ENCODE measurements around the gene KIF4A.
A peak's percentile ranks its signal among the peaks of the same experiment; 100 is the strongest.

The KIF4A gene

DNA sequence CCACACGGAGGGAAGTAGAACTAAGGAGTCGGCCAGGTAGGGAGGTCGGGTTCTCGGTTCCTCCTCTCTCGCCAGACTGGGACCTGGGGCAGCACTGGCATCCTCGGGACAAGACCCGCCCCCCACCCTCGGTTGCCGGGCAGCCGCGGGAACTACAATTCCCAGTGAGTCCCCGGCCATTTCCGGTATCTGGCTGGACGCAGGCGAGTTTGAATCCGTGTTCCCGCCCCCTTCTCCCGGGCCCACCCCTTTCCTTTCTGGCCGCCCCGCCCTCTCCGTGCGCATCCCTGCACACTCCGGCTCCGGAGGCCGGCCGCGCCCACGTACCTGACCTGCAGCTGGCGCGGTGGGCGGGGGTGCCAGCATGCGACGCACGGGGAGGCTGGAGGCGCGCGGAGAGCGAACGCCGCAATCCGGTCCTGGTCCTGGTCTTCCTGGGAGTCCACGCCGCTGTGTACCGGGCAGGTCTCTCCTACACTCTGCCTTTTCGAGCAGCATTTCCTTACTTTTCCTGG is 144.5 kb downstream of the KIF4A start:
- DNase-seq: peak; percentile 37 to 63 (median 43)
- no peaks in the 10 kb centered on the region for H3K27me3 ChIP-seq (replicated peaks; ENCODE audit: control insufficient read depth, insufficient read depth, low read length, poor library complexity, severe bottlenecking)
- no peaks in the 10 kb centered on the region for H3K9me3 ChIP-seq (ENCODE audit: control insufficient read depth, low read length)
- no peaks in the 10 kb centered on the region for H3K4me1 ChIP-seq (ENCODE audit: control insufficient read depth, insufficient read depth, low read length, poor library complexity, severe bottlenecking)
- H3K36me3 ChIP-seq (ENCODE audit: control insufficient read depth, insufficient read depth, low read length): no peaks in the 10 kb centered on the region
- peak overlapping the region; percentile 47 for H3K27ac ChIP-seq (ENCODE audit: insufficient read depth, low read length, poor library complexity, severe bottlenecking)
- peak overlapping the region; percentile 65 for H3K4me3 ChIP-seq (ENCODE audit: insufficient read depth, low read depth, low read length, poor library complexity, severe bottlenecking)

DNA sequence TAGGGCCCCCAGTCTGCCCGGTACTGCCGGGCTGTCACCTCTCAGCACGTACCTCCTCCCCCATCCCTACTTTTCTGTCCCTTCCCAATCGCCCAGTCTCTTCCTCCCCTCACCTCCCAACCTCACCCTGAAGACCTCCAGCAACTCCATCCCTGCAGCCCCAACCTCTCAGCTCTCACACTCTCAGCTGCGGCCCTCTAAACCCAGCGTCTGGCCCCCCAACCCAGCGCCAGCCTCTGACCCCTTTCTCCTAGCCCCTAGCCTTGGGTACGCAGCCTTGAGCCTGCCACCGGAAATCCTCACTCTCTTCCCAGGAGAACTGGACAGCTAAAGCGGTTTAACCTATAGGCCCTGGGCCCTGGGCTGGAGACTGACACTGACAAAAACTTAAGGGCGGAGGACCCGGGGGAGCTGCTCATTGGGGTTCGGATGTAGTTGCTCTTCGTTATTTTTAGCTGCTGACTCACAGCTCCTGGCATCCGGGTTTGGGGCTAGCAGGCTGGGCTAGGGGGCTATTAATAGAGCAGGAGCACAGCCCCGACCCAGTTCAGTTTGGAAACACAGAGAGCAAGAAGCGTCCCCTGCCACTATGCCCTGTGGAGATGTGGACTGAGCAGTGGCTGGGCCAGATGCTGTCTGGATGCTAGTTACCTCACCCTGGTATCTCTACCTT is 145.1 kb downstream of the KIF4A start:
- Histone ChIP-seq H3K27ac (ENCODE audit: insufficient read depth, low read length, poor library complexity, severe bottlenecking) (no peak overlapping the region), H3K27me3 (replicated peaks; ENCODE audit: control insufficient read depth, insufficient read depth, low read length, poor library complexity, severe bottlenecking) (no peaks in the 10 kb centered on the region), H3K9me3 (ENCODE audit: control insufficient read depth, low read length) (no peaks in the 10 kb centered on the region), H3K4me1 (ENCODE audit: control insufficient read depth, insufficient read depth, low read length, poor library complexity, severe bottlenecking) (no peaks in the 10 kb centered on the region), H3K36me3 (ENCODE audit: control insufficient read depth, insufficient read depth, low read length) (no peaks in the 10 kb centered on the region), H3K4me3 (ENCODE audit: insufficient read depth, low read depth, low read length, poor library complexity, severe bottlenecking) (peak overlapping the region; percentile 65)
- no peak for DNase-seq

DNA sequence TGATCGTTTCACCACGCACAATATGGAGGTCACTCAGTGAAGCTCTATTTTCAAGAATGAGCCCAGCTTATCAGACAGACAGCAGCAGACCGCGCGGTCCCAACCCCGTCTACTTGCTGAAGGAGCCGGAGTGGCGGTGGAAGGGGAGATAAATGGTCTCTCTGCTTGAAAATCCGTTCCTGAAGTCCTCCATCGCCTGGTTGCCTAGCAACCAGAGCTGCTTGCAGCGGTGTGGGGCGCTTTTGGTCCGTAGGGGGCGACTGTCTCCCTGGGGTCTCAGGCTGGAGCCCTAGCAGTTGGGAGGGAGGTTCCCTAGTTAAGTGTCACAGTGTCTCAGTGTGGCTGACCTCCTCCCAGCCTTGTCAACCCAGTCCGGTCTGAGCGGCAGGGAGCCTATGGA is 146.4 kb downstream of the KIF4A start:
- Histone ChIP-seq H3K4me1 (ENCODE audit: control insufficient read depth, insufficient read depth, low read length, poor library complexity, severe bottlenecking) (no peaks in the 10 kb centered on the region), H3K36me3 (ENCODE audit: control insufficient read depth, insufficient read depth, low read length) (no peaks in the 10 kb centered on the region), H3K4me3 (ENCODE audit: insufficient read depth, low read depth, low read length, poor library complexity, severe bottlenecking) (no peak overlapping the region), H3K27ac (ENCODE audit: insufficient read depth, low read length, poor library complexity, severe bottlenecking) (no peak overlapping the region), H3K9me3 (ENCODE audit: control insufficient read depth, low read length) (no peaks in the 10 kb centered on the region), H3K27me3 (replicated peaks; ENCODE audit: control insufficient read depth, insufficient read depth, low read length, poor library complexity, severe bottlenecking) (no peaks in the 10 kb centered on the region)
- no peak for DNase-seq

DNA sequence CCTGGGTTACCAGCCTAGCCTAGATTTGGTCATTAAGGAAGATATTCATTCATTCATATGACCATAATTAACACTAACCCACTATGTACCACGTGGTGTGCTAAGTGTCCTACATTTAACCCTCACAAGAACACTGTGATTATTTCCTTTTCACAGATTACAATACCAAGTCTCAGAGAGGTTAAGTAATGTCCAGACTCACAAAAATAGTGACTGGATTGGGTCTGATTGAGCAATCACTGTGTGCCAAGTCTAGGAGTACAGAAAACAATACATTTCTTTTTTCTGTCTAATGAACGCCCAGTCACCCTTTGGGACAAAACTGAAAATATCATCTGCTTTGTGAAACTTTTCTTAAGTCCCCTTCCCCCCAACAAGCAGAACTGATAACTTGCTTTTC is 147.1 kb downstream of the KIF4A start:
- no peak overlapping the region for H3K4me3 ChIP-seq (ENCODE audit: insufficient read depth, low read depth, low read length, poor library complexity, severe bottlenecking)
- no peak for DNase-seq
- H3K27me3 ChIP-seq (replicated peaks; ENCODE audit: control insufficient read depth, insufficient read depth, low read length, poor library complexity, severe bottlenecking): no peaks in the 10 kb centered on the region
- no peaks in the 10 kb centered on the region for H3K4me1 ChIP-seq (ENCODE audit: control insufficient read depth, insufficient read depth, low read length, poor library complexity, severe bottlenecking)
- no peaks in the 10 kb centered on the region for H3K36me3 ChIP-seq (ENCODE audit: control insufficient read depth, insufficient read depth, low read length)
- no peak overlapping the region for H3K27ac ChIP-seq (ENCODE audit: insufficient read depth, low read length, poor library complexity, severe bottlenecking)
- H3K9me3 ChIP-seq (ENCODE audit: control insufficient read depth, low read length): no peaks in the 10 kb centered on the region

DNA sequence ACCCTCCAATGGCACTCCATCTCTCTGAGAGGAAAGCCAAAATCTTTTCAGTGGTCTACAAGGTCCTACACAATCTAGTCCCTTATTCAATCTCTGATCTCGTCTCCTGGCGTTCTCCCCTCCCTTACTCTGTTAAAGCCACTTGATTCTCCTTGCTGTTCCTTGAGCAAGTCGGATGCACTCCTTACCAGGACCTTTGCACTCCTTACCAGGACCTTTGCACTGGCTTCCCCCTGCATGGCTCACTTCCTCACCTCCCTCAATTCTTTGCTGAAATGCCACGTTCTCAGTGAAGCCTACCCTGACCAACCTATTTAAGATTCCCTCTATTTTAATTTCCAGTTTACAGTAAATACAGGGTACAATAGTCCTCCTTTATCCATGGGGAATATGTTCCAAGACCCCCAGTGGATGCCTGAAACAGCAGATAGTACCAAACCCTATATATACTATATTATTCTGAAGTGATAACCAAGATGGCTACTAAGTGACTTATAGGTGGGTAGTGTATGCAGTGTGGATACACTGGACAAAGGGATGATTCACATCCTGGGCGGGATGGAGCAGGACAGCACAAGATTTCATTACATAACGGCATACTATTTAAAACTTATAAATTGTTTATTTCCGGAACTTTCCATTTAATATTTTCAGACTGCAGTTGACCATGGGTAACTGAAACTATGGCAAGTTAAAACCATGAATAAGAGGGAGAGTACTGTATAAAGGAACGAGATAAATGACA is 148.2 kb downstream of the KIF4A start:
- no peak overlapping the region for H3K27ac ChIP-seq (ENCODE audit: insufficient read depth, low read length, poor library complexity, severe bottlenecking)

DNA sequence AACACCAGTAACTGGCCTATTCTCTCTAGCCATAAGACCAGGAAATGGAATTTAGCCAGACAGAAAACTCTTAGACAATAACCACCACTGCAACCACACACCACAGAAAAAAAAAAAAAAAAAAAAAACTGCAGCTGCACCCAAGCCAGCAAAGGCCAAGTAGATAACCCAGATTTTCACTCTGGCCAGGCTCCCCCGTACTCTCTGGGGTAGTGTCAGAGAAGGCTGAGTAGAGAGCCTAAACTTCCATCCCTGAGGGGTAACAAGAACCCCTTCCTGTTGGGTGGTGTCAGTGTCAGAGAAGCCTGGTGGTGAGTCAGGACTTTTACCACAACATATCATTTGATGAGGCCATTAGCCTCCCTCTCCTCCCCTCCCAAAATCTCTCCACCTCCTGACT is 149.1 kb downstream of the KIF4A start:
- H3K4me3 ChIP-seq (ENCODE audit: insufficient read depth, low read depth, low read length, poor library complexity, severe bottlenecking): no peak overlapping the region
- no peaks in the 10 kb centered on the region for H3K9me3 ChIP-seq (ENCODE audit: control insufficient read depth, low read length)
- H3K27ac ChIP-seq (ENCODE audit: insufficient read depth, low read length, poor library complexity, severe bottlenecking): no peak overlapping the region
- H3K4me1 ChIP-seq (ENCODE audit: control insufficient read depth, insufficient read depth, low read length, poor library complexity, severe bottlenecking): no peaks in the 10 kb centered on the region
- H3K36me3 ChIP-seq (ENCODE audit: control insufficient read depth, insufficient read depth, low read length): no peaks in the 10 kb centered on the region
- no peak for DNase-seq
- H3K27me3 ChIP-seq (replicated peaks; ENCODE audit: control insufficient read depth, insufficient read depth, low read length, poor library complexity, severe bottlenecking): no peaks in the 10 kb centered on the region

More for the DNA sequence above, 148.2 kb downstream of the KIF4A start:
- Histone ChIP-seq H3K27me3 (replicated peaks; ENCODE audit: control insufficient read depth, insufficient read depth, low read length, poor library complexity, severe bottlenecking) (no peaks in the 10 kb centered on the region), H3K4me3 (ENCODE audit: insufficient read depth, low read depth, low read length, poor library complexity, severe bottlenecking) (no peak overlapping the region), H3K4me1 (ENCODE audit: control insufficient read depth, insufficient read depth, low read length, poor library complexity, severe bottlenecking) (no peaks in the 10 kb centered on the region), H3K36me3 (ENCODE audit: control insufficient read depth, insufficient read depth, low read length) (no peaks in the 10 kb centered on the region), H3K9me3 (ENCODE audit: control insufficient read depth, low read length) (no peaks in the 10 kb centered on the region)
- DNase-seq: no peak

DNA sequence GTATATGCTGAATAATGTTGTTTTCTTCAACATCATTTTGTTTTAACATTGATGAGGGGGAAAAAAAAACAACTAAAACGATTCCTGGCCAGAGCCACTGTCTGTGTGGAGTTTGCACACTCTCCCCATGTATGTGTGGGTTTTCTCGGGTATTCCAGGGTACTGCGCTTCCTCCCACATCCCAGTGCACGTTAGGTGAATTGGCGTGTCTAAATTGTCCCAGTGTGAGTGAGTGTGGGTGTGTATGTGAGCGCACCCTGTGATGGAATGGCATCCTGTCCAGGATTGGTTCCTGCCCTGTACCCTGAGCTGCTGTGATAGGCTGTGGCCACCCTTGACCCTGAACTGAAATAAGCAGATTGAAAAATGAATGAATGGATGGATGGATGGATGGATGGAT is 152.3 kb downstream of the KIF4A start:
- no peak for DNase-seq
- no peaks in the 10 kb centered on the region for H3K9me3 ChIP-seq (ENCODE audit: control insufficient read depth, low read length)
- H3K27ac ChIP-seq (ENCODE audit: insufficient read depth, low read length, poor library complexity, severe bottlenecking): no peak overlapping the region
- peaks cover 3% of the 10 kb centered on the region for H3K27me3 ChIP-seq (replicated peaks; ENCODE audit: control insufficient read depth, insufficient read depth, low read length, poor library complexity, severe bottlenecking)
- H3K4me1 ChIP-seq (ENCODE audit: control insufficient read depth, insufficient read depth, low read length, poor library complexity, severe bottlenecking): peaks cover 4% of the 10 kb centered on the region
- no peak overlapping the region for H3K4me3 ChIP-seq (ENCODE audit: insufficient read depth, low read depth, low read length, poor library complexity, severe bottlenecking)
- no peaks in the 10 kb centered on the region for H3K36me3 ChIP-seq (ENCODE audit: control insufficient read depth, insufficient read depth, low read length)

DNA sequence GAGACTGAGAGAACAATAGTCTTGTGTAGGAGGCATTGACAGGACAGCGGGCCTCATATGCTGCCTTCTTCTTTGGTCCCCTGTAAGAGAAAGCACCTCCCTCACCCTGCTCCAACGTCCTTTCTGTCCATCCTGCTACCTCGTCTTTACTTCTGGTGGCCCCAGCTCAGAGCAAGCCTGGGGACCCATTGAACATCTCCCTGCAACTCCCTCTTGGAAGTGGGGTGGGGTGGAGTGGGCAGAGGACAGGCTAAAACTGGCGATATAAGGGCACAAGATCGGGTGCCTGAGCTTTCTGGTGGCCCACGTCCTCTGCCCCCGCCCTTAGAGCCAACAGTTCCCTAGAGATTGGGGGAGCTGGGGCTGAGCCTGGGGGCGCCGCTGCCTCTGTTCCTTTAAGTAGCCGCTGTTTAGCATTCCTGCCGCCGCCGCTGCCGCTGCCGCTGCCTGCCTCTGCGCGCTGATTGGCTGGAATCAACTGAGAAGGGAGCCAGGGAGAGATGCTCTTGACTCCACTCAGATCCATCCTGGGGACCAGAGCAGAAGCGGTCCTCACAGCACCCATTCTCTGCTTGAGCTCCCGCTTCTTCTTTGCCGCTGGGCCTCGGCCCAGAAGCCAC is 154.5 kb downstream of the KIF4A start, which contains the start of gene DLG3:
Gene DLG3 (plus strand): TSS at position 510 of the 620 bp plus-strand sequence. CDS start 367 bp downstream, outside the sequence.
- Histone ChIP-seq H3K36me3 (ENCODE audit: control insufficient read depth, insufficient read depth, low read length) (no peaks in the 10 kb centered on the region), H3K4me3 (ENCODE audit: insufficient read depth, low read depth, low read length, poor library complexity, severe bottlenecking) (peak within 1 kb of the TSS; percentile 35), H3K9me3 (ENCODE audit: control insufficient read depth, low read length) (no peaks in the 10 kb centered on the region), H3K27me3 (replicated peaks; ENCODE audit: control insufficient read depth, insufficient read depth, low read length, poor library complexity, severe bottlenecking) (peaks cover 3% of the 10 kb centered on the region), H3K4me1 (ENCODE audit: control insufficient read depth, insufficient read depth, low read length, poor library complexity, severe bottlenecking) (peaks cover 4% of the 10 kb centered on the region), H3K27ac (ENCODE audit: insufficient read depth, low read length, poor library complexity, severe bottlenecking) (no peak within 1 kb of the TSS)
- no peak for DNase-seq

DNA sequence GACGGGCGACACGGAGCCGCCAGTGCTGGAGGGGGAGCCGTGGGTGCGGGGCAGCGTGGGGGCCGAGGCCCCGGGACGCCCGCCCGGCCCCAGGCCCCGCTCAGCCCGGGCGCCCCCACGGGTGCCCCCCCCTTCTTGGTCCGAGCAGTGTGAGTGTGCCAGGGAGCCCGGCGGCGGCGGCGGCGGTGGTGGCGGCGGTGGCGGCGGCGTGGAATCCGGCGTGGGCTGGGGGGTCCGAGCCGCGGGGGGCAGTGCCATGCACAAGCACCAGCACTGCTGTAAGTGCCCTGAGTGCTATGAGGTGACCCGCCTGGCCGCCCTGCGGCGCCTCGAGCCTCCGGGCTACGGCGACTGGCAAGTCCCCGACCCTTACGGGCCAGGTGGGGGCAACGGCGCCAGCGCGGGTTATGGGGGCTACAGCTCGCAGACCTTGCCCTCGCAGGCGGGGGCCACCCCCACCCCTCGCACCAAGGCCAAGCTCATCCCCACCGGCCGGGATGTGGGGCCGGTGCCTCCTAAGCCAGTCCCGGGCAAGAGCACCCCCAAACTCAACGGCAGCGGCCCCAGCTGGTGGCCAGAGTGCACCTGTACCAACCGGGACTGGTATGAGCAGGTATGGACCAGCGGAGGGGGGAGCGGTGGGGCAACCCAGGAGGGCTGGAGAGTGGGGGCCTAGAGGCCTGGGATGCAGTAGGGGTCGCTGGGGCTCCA is 155.2 kb downstream of the KIF4A start:
- peaks cover 3% of the 10 kb centered on the region for H3K27me3 ChIP-seq (replicated peaks; ENCODE audit: control insufficient read depth, insufficient read depth, low read length, poor library complexity, severe bottlenecking)
- no peaks in the 10 kb centered on the region for H3K36me3 ChIP-seq (ENCODE audit: control insufficient read depth, insufficient read depth, low read length)
- no peak for DNase-seq
- H3K9me3 ChIP-seq (ENCODE audit: control insufficient read depth, low read length): no peaks in the 10 kb centered on the region
- peaks cover 4% of the 10 kb centered on the region for H3K4me1 ChIP-seq (ENCODE audit: control insufficient read depth, insufficient read depth, low read length, poor library complexity, severe bottlenecking)
- peak overlapping the region; percentile 35 for H3K4me3 ChIP-seq (ENCODE audit: insufficient read depth, low read depth, low read length, poor library complexity, severe bottlenecking)
- H3K27ac ChIP-seq (ENCODE audit: insufficient read depth, low read length, poor library complexity, severe bottlenecking): no peak overlapping the region
